ENCODE measurements around the gene WDR36. TPM values are rescaled to one million over a fixed set of nuclear protein-coding genes. Genes with fewer than 3 reads are reported as not detected.

WDR36 gene
- total RNA-seq, 2 donors from 2014 or later, result 10.5 to 12.6 TPM

- Histone ChIP-seq H3K4me3 (no peak overlapping the region), H3K36me3 (no peaks in the 10 kb centered on the region), H3K9me3 (no peaks in the 10 kb centered on the region), H3K4me1 (peaks cover 0 to 5% of the 10 kb centered on the region in 2 donors), H3K27ac (no peak overlapping the region), H3K27me3 (no peaks in the 10 kb centered on the region)
- TF ChIP-seq CTCF (IDR thresholded peaks at IDR 0.05), result no peak
- no peak for DNase-seq (ENCODE audit: low spot score)
These were observed 55.4 kb downstream of the WDR36 start for GRCh38 chr5:111147502-111147901.

- Histone ChIP-seq H3K4me3 (no peak overlapping the region), H3K9me3 (no peaks in the 10 kb centered on the region), H3K36me3 (no peaks in the 10 kb centered on the region), H3K27ac (no peak overlapping the region), H3K4me1 (no peaks in the 10 kb centered on the region), H3K27me3 (no peaks in the 10 kb centered on the region)
- TF ChIP-seq CTCF (IDR thresholded peaks at IDR 0.05), result no peak
- no peak for DNase-seq (ENCODE audit: low spot score)
These were observed 59.9 kb downstream of the WDR36 start for GRCh38 chr5:111151998-111152397.

- no peaks in the 10 kb centered on the region for H3K9me3 ChIP-seq
- no peaks in the 10 kb centered on the region for H3K4me1 ChIP-seq
- no peak for TF ChIP-seq CTCF (IDR thresholded peaks at IDR 0.05)
- no peaks in the 10 kb centered on the region for H3K36me3 ChIP-seq
- H3K27ac ChIP-seq, result no peak overlapping the region
- DNase-seq (ENCODE audit: low spot score), result no peak
- H3K4me3 ChIP-seq, result no peak overlapping the region
- H3K27me3 ChIP-seq, result no peaks in the 10 kb centered on the region
These were observed 61.3 kb downstream of the WDR36 start for GRCh38 chr5:111153483-111153882.

GRCh38 chr5:111153945-111154344 is 61.8 kb downstream of the WDR36 start:
- Histone ChIP-seq H3K4me3 (no peak overlapping the region), H3K36me3 (no peaks in the 10 kb centered on the region), H3K4me1 (no peaks in the 10 kb centered on the region), H3K27me3 (no peaks in the 10 kb centered on the region), H3K27ac (no peak overlapping the region), H3K9me3 (no peaks in the 10 kb centered on the region)
- no peak for TF ChIP-seq CTCF (IDR thresholded peaks at IDR 0.05)
- no peak for DNase-seq (ENCODE audit: low spot score)

- Histone ChIP-seq H3K4me3 (no peak overlapping the region), H3K27me3 (no peaks in the 10 kb centered on the region), H3K9me3 (no peaks in the 10 kb centered on the region), H3K36me3 (no peaks in the 10 kb centered on the region), H3K27ac (no peak overlapping the region), H3K4me1 (no peaks in the 10 kb centered on the region)
- TF ChIP-seq CTCF (IDR thresholded peaks at IDR 0.05), result peak; percentile 99 to 100
- peak; percentile 73 for DNase-seq (ENCODE audit: low spot score)
These were observed 66.1 kb downstream of the WDR36 start for GRCh38 chr5:111158105-111158744.

GRCh38 chr5:111159845-111160244 is 67.7 kb downstream of the WDR36 start:
- Histone ChIP-seq H3K27me3 (no peaks in the 10 kb centered on the region), H3K27ac (no peak overlapping the region), H3K4me3 (no peak overlapping the region), H3K36me3 (no peaks in the 10 kb centered on the region), H3K4me1 (no peaks in the 10 kb centered on the region), H3K9me3 (no peaks in the 10 kb centered on the region)
- DNase-seq (ENCODE audit: low spot score), result no peak
- TF ChIP-seq CTCF (IDR thresholded peaks at IDR 0.05), result no peak

Measured in right atrium auricular region (tissue), 2 donors.